Measurements from ENCODE around the gene WASHC2A.
A peak's percentile ranks its signal among the peaks of the same experiment; 100 is the strongest.
"Not testable (repeated sequence)": the region's sequence is repeated elsewhere in the genome, so short reads cannot be mapped to it uniquely, and the experiment has no call there.

Gene WASHC2A

GRCh38 chr10:50131245-50131965 is 63.7 kb downstream of the WASHC2A start:
- DNase-seq (ENCODE audit: low read depth): not testable (repeated sequence)

GRCh38 chr10:50132322-50132721 is 64.6 kb downstream of the WASHC2A start:
- DNase-seq (ENCODE audit: low read depth): peak; percentile 23
- not testable (repeated sequence) for H3K4me3 ChIP-seq (ENCODE audit: low read depth, low read length)

More at GRCh38 chr10:50131245-50131965, 63.7 kb downstream of the WASHC2A start:
- not testable (repeated sequence) for H3K4me3 ChIP-seq (ENCODE audit: low read depth, low read length)

GRCh38 chr10:50132841-50133240 is 65.1 kb downstream of the WASHC2A start:
- not testable (repeated sequence) for DNase-seq (ENCODE audit: low read depth); H3K4me3 ChIP-seq (ENCODE audit: low read depth, low read length)

- peak; percentile 42 for DNase-seq (ENCODE audit: low read depth)
- not testable (repeated sequence) for H3K4me3 ChIP-seq (ENCODE audit: low read depth, low read length)
Observed at GRCh38 chr10:50143512-50144174, 75.9 kb downstream of the WASHC2A start.

GRCh38 chr10:50145575-50145974 is 77.8 kb downstream of the WASHC2A start:
- not testable (repeated sequence) for DNase-seq (ENCODE audit: low read depth); H3K4me3 ChIP-seq (ENCODE audit: low read depth, low read length)

- H3K4me3 ChIP-seq (ENCODE audit: low read depth, low read length): no peak overlapping the region
- TF ChIP-seq MYC (IDR thresholded peaks at IDR 0.05; ENCODE audit: low read depth, low read length) (no peak), POLR2A (IDR thresholded peaks at IDR 0.05; ENCODE audit: extremely low read depth, insufficient read length) (no peak), CTCF (IDR thresholded peaks at IDR 0.05; ENCODE audit: low read depth, low read length) (no peak), MAX (IDR thresholded peaks at IDR 0.05; ENCODE audit: low read depth, low read length) (no peak)
- DNase-seq (ENCODE audit: low read depth): no peak
Observed at GRCh38 chr10:50152792-50153272, 85.1 kb downstream of the WASHC2A start.

GRCh38 chr10:50157868-50158267 is 90.1 kb downstream of the WASHC2A start:
- DNase-seq (ENCODE audit: low read depth); H3K4me3 ChIP-seq (ENCODE audit: low read depth, low read length): not testable (repeated sequence)

- not testable (repeated sequence) for H3K4me3 ChIP-seq (ENCODE audit: low read depth, low read length)
- peak; percentile 14 for DNase-seq (ENCODE audit: low read depth)
Observed at GRCh38 chr10:50159856-50160255, 92.1 kb downstream of the WASHC2A start.

GRCh38 chr10:50165038-50165437 is 97.3 kb downstream of the WASHC2A start:
- not testable (repeated sequence) for DNase-seq (ENCODE audit: low read depth); H3K4me3 ChIP-seq (ENCODE audit: low read depth, low read length)

GRCh38 chr10:50167833-50168232 is 100.1 kb downstream of the WASHC2A start:
- DNase-seq (ENCODE audit: low read depth): not testable (repeated sequence)

GRCh38 chr10:50169506-50169905 is 101.8 kb downstream of the WASHC2A start:
- H3K4me3 ChIP-seq (ENCODE audit: low read depth, low read length); DNase-seq (ENCODE audit: low read depth): not testable (repeated sequence)

More at GRCh38 chr10:50167833-50168232, 100.1 kb downstream of the WASHC2A start:
- H3K4me3 ChIP-seq (ENCODE audit: low read depth, low read length): not testable (repeated sequence)

GRCh38 chr10:50174788-50175525 is 107.2 kb downstream of the WASHC2A start:
- H3K4me3 ChIP-seq (ENCODE audit: low read depth, low read length); DNase-seq (ENCODE audit: low read depth): not testable (repeated sequence)
